Measurements from ENCODE around the gene RAD51B.

DNA sequence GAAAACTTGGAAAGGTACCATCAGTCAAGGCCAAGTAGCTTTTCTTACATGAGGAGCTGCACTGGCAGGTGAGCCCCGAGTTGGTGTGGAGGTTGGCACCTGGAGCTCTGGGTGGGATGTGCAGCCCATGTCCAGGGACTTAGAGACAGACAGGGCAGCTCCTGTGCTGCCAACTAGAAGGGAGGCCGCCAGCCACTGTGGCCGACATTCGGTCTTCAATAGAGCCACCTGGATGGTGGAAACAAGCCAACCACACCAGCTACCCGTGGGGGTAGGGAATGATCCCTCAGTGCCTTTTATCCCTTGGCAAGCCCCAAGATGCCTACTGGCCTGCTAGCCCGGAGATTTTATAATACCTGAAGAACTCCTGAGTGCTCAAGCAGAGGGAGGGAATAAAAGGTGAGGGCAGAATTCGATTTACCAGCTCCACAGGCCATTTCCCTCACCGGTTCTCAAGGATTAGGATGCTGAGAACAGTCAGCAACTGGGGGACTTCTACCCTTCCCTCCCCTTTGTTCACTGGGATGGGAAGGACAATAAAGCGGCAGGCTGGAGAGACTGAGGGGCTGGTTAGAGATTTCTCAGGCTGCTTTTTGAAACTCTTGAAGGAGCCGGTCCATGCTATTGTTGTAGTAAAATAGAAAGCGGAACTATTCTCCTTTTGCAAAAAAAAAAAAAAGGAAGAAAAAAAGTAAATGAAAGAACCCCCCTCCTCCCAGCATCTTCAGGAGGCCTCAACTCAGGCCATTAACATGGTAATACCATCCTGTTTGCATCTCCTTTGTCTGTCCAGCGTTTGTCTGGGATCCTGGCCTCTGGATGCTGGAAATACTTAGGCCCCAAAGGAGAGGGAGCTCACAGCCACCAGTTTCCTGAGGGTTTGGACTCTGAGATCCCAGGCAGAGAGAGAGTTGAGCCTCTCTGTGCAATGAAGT, 651.7 kb downstream of the RAD51B start:
- TF ChIP-seq POLR2A (IDR thresholded peaks at IDR 0.05) (no peak), POLR2AphosphoS5 (IDR thresholded peaks at IDR 0.05) (no peak), EP300 (IDR thresholded peaks at IDR 0.05; ENCODE audit: low read depth) (no peak)
- TF ChIP-seq, protein P1, sequence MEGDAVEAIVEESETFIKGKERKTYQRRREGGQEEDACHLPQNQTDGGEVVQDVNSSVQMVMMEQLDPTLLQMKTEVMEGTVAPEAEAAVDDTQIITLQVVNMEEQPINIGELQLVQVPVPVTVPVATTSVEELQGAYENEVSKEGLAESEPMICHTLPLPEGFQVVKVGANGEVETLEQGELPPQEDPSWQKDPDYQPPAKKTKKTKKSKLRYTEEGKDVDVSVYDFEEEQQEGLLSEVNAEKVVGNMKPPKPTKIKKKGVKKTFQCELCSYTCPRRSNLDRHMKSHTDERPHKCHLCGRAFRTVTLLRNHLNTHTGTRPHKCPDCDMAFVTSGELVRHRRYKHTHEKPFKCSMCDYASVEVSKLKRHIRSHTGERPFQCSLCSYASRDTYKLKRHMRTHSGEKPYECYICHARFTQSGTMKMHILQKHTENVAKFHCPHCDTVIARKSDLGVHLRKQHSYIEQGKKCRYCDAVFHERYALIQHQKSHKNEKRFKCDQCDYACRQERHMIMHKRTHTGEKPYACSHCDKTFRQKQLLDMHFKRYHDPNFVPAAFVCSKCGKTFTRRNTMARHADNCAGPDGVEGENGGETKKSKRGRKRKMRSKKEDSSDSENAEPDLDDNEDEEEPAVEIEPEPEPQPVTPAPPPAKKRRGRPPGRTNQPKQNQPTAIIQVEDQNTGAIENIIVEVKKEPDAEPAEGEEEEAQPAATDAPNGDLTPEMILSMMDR (IDR thresholded peaks at IDR 0.05): no peak
